Smooth muscle cell (in vitro differentiated cells): ENCODE results near the gene ZNF829. TPM values are rescaled to one million over a fixed set of nuclear protein-coding genes. Genes with fewer than 3 reads are reported as not detected.

Experiments
- DNase-seq: peaks from one replicate; lab custom pipeline; 2025; ENCODE audit not compliant: unreplicated experiment; lab: John Stamatoyannopoulos, UW
- H2AFZ ChIP-seq: fragments of 200-600 bp; sonication (generic); 2 replicates; pipeline ENCODE4 v1.6.0; 2016; ENCODE audit warnings: antibody characterized with exemption, low read depth, mild to moderate bottlenecking
- H3F3A ChIP-seq: fragments of 200-600 bp; sonication (generic); 2 replicates; pipeline ENCODE4 v1.6.0; 2017; ENCODE audit warnings: antibody characterized with exemption, low read depth
- H3K27ac ChIP-seq: fragments of 200-600 bp; sonication (generic); 2 replicates; pipeline ENCODE4 v1.5.1; 2016; ENCODE audit warnings: low read depth, mild to moderate bottlenecking
- H3K27me3 ChIP-seq: fragments of 200-600 bp; sonication (generic); 2 replicates; pipeline ENCODE4 v1.6.1; 2016; ENCODE audit warnings: low read depth, mild to moderate bottlenecking
- H3K36me3 ChIP-seq: fragments of 200-600 bp; sonication (generic); 2 replicates; pipeline ENCODE4 v1.5.1; 2016; ENCODE audit warnings: low read depth
- H3K4me1 ChIP-seq: fragments of 200-600 bp; sonication (generic); 2 replicates; pipeline ENCODE4 v1.5.1; 2016; ENCODE audit warnings: low read depth
- H3K4me2 ChIP-seq: fragments of 200-600 bp; sonication (generic); 2 replicates; pipeline ENCODE4 v1.6.0; 2016; ENCODE audit warnings: mild to moderate bottlenecking
- H3K4me3 ChIP-seq: fragments of 200-600 bp; sonication (generic); 2 replicates; pipeline ENCODE4 v1.5.1; 2016; ENCODE audit warnings: mild to moderate bottlenecking
- H3K79me2 ChIP-seq: fragments of 200-600 bp; sonication (generic); 2 replicates; pipeline ENCODE4 v1.6.0; 2016; ENCODE audit warnings: low read depth, mild to moderate bottlenecking
- H3K9ac ChIP-seq: fragments of 200-600 bp; sonication (generic); 2 replicates; pipeline ENCODE4 v1.6.0; 2016; ENCODE audit warnings: low read depth
- H3K9me3 ChIP-seq: fragments of 200-600 bp; sonication (generic); replicated peaks from 2 replicates; pipeline ENCODE4 v1.5.1; 2016; ENCODE audit warnings: low read depth
- H4K20me1 ChIP-seq: fragments of 200-600 bp; sonication (generic); 2 replicates; pipeline ENCODE4 v1.6.0; 2016; ENCODE audit warnings: low read depth
- CTCF ChIP-seq: fragments of 200-600 bp; sonication (generic); IDR thresholded peaks from 2 replicates; pipeline ENCODE4 v1.5.1; 2017; ENCODE audit warnings: borderline replicate concordance, mild to moderate bottlenecking, antibody characterized with exemption; ENCODE audit not compliant: insufficient read depth, poor library complexity, severe bottlenecking
- WGBS: methylation state at CpG from one replicate; pipeline ENCODE4 v1.1.7; 2016; ENCODE audit warnings: low lambda C conversion rate; 5-methylcytosine and 5-hydroxymethylcytosine counted together
- polyA plus RNA-seq: library from polyadenylated mRNA; unstranded; fragments of >200 nt; fragmentation: Nextera tagmentation; extraction: Ambion mirVana; gene quantifications from 2 replicates; pipeline ENCODE4 v1.2.1, GENCODE V29; 2016
- small RNA-seq: library from RNA; depleted of rRNA; stranded (forward); fragments of <200 nt; gene quantifications from one replicate; pipeline ENCODE3, GENCODE V24; 2014
- total RNA-seq: library from RNA; depleted of rRNA; stranded (reverse); fragments of >200 nt; gene quantifications from 2 replicates; pipeline ENCODE4 v1.2.3, GENCODE V29; 2014

ZNF829 gene
- total and polyA plus RNA-seq, 2 experiments from 2014 or later, result 0.71 to 2.7 TPM

GRCh38 chr19:36849701-36850558 is 66.2 kb downstream of the ZNF829 start:
- Histone ChIP-seq H3K4me3 (peak overlapping the region; percentile 87), H3K79me2 (peaks cover 17% of the 10 kb centered on the region), H3K4me1 (peaks cover 13% of the 10 kb centered on the region), H4K20me1 (no peaks in the 10 kb centered on the region), H2AFZ (peak overlapping the region; percentile 99), H3K27ac (peak overlapping the region; percentile 86), H3F3A (no peaks in the 10 kb centered on the region), H3K27me3 (no peaks in the 10 kb centered on the region), H3K9ac (peak overlapping the region; percentile 85), H3K4me2 (peak overlapping the region; percentile 88), H3K9me3 (peaks cover 11% of the 10 kb centered on the region), H3K36me3 (peaks cover 5% of the 10 kb centered on the region)
- no peak for TF ChIP-seq CTCF
- 2% methylated on average over 35 of the region's 36 CpGs for WGBS
- DNase-seq, result peak; percentile 53

GRCh38 chr19:36847968-36848367 is 68.1 kb downstream of the ZNF829 start:
- no peak for DNase-seq
- no peaks in the 10 kb centered on the region for H3F3A ChIP-seq
- H3K4me3 ChIP-seq, result no peak overlapping the region
- TF ChIP-seq CTCF, result no peak
- 100% methylated on average over 1 of the region's 1 CpG for WGBS
- no peak overlapping the region for H3K9ac ChIP-seq
- no peaks in the 10 kb centered on the region for H3K36me3 ChIP-seq
- H3K27me3 ChIP-seq, result no peaks in the 10 kb centered on the region
- peaks cover 13% of the 10 kb centered on the region for H3K4me1 ChIP-seq
- no peak overlapping the region for H3K27ac ChIP-seq
- no peaks in the 10 kb centered on the region for H3K9me3 ChIP-seq
- no peaks in the 10 kb centered on the region for H4K20me1 ChIP-seq
- peaks cover 17% of the 10 kb centered on the region for H3K79me2 ChIP-seq
- no peak overlapping the region for H2AFZ ChIP-seq
- H3K4me2 ChIP-seq, result no peak overlapping the region

- WGBS, result 38% methylated on average over 12 of the region's 12 CpGs
- Histone ChIP-seq H4K20me1 (no peaks in the 10 kb centered on the region), H3K4me3 (peak overlapping the region; percentile 73), H3K36me3 (peaks cover 7% of the 10 kb centered on the region), H3K4me1 (peaks cover 5% of the 10 kb centered on the region), H3K4me2 (peak overlapping the region; percentile 82), H3F3A (no peaks in the 10 kb centered on the region), H3K79me2 (peaks cover 39% of the 10 kb centered on the region), H3K9me3 (peaks cover 7% of the 10 kb centered on the region), H3K27me3 (no peaks in the 10 kb centered on the region), H3K9ac (no peak overlapping the region), H2AFZ (peak overlapping the region; percentile 91), H3K27ac (peak overlapping the region; percentile 74)
- no peak for DNase-seq
- no peak for TF ChIP-seq CTCF
Measured at GRCh38 chr19:36838784-36839324, 77.2 kb downstream of the ZNF829 start.

Small RNA genes within 50 kb of the gene (small RNA-seq; reads per million reads assigned to genes)
- not detected for gene RF00019

Other genes with a start within 250 kb of the ZNF829 start
- gene ZNF461, start 249.5 kb downstream of the ZNF829 start, total RNA-seq, result 9.8 and 11.5 TPM in 2 replicates
- 2.6 and 5.1 TPM in 2 replicates for gene ZNF461, start 249.5 kb downstream of the ZNF829 start, polyA plus RNA-seq
- gene ZNF567, start 228.7 kb downstream of the ZNF829 start, total RNA-seq, result 8.0 and 11.3 TPM in 2 replicates
- 5.3 and 10.1 TPM in 2 replicates for gene ZNF567, start 228.7 kb downstream of the ZNF829 start, polyA plus RNA-seq
- 2.8 and 10.1 TPM in 2 replicates for gene ZNF850, start 143.5 kb downstream of the ZNF829 start, total RNA-seq
- gene ZNF850, start 143.5 kb downstream of the ZNF829 start, polyA plus RNA-seq, result 0.78 and 0.99 TPM in 2 replicates
- 7.8 and 12.6 TPM in 2 replicates for gene ZNF790, start 77.9 kb downstream of the ZNF829 start, total RNA-seq
- 2.6 and 5.0 TPM in 2 replicates for gene ZNF790, start 77.9 kb downstream of the ZNF829 start, polyA plus RNA-seq
- gene ZNF345, start 65.4 kb downstream of the ZNF829 start, total RNA-seq, result 2.6 and 4.8 TPM in 2 replicates
- gene ZNF345, start 65.4 kb downstream of the ZNF829 start, polyA plus RNA-seq, result 1.2 and 1.7 TPM in 2 replicates
- gene ZNF568, start within 50 bp of the ZNF829 start, total RNA-seq, result 5.8 and 8.3 TPM in 2 replicates
- 3.0 and 4.3 TPM in 2 replicates for gene ZNF568, start within 50 bp of the ZNF829 start, polyA plus RNA-seq
- 2.4 and 11.0 TPM in 2 replicates for gene ZNF420, start 162.1 kb upstream of the ZNF829 start, total RNA-seq
- 3.2 and 4.9 TPM in 2 replicates for gene ZNF420, start 162.1 kb upstream of the ZNF829 start, polyA plus RNA-seq